GM21367 (cell line): ENCODE measurements around the gene ZNHIT2.

Source experiments
- ATAC-seq: cut with Tn5 transposase; IDR thresholded peaks from one replicate; pipeline ENCODE4 v1.9.1; 2021; ENCODE audit not compliant: unreplicated experiment

The ZNHIT2 gene

DNA sequence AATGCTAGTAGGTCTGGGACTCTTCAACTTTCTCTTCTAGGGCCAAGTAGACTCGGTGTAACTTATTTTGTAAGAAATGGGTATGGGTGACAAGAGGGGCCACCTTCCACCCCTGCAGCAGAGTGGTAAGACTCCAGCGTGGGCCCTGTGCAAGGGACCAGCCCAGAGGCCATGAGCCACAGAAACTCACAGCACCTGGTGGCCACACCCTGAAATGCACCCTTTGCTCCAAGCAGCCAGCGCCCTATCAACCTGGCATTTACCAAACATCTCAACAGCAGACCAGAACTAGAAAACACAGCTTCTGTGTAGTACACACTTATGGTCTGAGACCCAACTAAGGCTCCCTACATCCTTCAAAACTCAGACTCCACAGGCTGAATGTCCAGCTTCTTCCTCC, 39.4 kb downstream of the ZNHIT2 start:
- no peak for ATAC-seq

DNA sequence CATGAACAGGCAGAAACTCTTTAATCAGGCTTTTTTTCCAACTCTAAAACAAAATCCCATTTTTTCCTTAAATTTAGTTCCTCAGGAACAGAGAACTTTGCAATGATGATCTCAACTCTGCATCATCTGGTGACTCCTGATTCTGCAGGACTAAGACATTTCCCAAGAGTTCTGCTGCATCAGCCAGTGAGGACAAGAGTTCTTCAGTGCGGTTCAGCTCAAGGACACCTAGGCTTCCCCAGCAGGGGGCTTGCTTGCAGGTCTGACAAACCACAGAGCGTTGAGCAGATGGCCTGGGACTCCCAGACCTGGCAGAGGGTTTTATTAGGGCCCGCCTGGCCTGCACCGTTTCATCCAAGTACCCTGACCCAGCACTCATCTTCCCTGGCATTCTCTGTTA, 40.0 kb downstream of the ZNHIT2 start:
- ATAC-seq: no peak

DNA sequence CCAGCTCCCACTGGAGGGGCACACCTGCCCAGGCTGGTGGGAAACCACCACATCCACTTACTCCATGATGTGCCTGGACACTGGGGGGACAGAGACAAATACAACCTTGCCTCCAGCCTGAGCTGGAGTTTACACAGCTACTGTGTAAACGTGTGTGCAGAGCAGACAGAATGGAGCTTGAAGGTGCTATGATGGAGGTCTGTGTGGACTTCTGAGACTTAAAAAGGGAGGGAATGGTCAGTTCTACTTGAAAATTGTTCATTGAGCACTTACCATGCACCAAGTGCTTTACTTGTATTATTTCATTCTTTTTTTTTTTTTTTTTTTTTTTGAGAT, 44.9 kb downstream of the ZNHIT2 start:
- ATAC-seq: no peak

DNA sequence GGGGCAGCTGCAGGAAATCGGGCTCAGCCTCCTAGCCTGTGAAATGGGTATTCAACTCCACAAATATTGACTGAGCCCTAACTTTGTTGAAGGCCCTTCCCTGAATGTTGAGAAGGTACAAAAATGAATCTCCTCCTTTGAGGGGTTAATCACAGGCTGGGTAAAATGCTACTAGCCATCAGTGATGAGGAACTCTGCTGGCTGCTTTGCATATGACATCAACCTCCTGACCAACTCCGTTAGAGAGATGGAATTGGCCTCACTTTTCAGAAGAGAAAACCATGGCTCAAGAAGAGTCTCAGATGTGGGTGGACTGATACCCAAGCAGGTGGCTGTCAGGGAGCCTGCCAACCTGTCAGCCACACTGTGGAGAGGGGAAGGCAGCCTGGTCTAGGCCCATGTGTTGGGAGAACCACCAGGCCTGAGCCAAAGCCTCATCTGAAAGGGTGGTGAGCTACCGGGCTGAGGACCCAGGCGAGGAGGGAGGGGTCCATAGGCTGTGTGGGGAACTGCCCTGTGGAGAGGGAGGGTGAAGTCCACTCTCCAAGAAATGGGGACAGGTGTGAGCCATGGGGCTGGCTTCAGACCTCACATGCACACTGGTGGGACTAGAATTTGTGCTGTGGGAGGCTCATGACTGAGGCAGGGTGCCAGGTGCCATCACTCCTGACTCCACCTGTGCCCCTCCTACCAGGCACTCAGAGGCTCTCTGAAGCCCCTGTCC, 45.4 kb downstream of the ZNHIT2 start:
- ATAC-seq: no peak

DNA sequence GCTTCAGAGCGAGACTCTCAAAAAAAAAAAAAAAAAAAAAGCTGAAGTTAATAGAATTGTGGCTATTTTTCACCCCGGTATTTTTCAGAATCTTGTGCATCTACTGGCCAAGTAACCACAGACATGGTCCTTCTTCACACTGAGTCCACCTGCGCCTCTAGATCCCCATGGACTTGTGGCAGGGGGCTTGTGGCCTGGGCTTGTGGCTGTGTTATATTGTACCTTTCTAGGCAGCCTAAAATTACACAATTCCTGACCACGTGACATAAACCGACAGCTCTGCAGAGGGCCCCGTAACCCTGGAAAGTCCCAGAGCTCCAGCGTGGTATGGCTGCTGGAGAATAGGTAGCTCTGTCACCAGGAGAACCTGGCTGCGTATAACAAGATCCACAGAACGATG, 48.3 kb downstream of the ZNHIT2 start:
- no peak for ATAC-seq

DNA sequence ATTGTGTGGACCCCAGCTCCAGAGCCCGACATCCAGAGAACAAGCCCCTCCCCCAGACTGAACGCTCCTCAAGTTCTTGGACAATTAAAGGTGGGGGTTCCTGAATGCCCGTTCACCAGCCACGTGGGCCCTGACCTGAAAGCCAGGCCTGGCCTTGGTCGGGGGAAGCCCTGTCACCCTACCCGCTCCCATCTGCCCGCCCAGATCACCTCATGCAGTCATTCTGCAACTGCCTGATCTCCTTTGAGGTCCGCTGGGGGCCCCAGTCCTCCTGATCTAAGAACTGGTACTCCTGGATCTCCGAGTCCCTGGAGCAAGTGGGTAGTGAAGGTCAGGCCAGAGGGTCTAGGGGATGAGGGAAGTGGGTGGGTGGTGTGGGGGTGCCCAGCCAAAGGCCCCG, 50.1 kb downstream of the ZNHIT2 start:
- no peak for ATAC-seq

DNA sequence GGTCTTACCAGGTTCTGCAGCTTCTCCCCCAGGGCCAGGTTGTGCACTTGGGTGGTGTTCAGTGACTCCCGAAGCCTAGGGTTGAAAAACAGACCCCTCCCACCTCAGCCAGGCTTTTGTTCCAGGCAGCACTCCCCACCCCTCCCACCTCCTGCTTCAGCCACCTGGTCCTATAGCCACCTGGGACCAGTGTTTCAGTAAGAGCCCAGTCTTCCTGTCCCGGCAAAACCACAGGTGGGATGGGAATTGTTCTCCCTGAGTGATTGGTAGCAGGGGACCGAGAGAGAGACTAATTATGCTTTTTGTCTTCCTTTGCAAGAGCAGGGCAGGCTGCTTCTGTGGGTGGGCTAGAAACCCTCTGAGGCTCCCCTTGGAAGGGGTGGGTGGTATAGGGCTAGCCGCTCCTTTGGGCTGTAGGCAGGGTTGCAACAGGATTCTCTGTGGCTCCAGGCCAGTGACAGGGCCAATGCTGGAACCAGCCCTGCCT, 50.7 kb downstream of the ZNHIT2 start:
- ATAC-seq: no peak
